SU-DHL-6 (cell line): ENCODE measurements around the gene DENND6B.

Experiments used
- EZH2phosphoT487 ChIP-seq: fragments of 200-600 bp; sonication (generic), shearing (Covaris generic); conservative IDR thresholded peaks from 2 replicates; pipeline ENCODE4 v1.6.1; 2018; ENCODE audit warnings: mild to moderate bottlenecking, antibody characterized with exemption, low read length, moderate library complexity, mixed read lengths
- TF ChIP-seq, protein P1 (sequence below): fragments of 200-600 bp; sonication (generic); IDR thresholded peaks from one replicate; pipeline ENCODE4 v1.5.1; 2017; ENCODE audit warnings: antibody characterized with exemption, mild to moderate bottlenecking, low read length, moderate library complexity; ENCODE audit not compliant: insufficient read depth, poor library complexity, severe bottlenecking

DNA sequence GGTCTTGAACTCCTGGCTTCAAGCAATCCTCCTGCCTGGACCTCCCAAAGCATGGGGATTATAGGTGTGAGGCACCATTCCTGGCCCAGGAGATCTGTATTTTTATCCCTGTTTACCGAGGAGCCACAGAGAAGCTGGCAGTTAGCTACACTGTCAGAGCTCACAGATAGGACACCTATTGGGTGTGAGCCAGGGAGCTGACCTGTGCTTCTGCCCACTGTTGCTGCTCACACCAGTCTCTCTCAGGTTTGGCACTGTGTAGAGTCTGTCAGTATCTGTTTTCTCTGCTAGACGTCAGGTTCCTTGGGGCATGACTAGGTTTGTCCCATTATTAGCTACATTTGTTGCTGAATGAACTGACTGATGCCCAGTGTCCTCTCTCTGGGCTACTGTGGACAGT, 33.8 kb upstream of the DENND6B start:
- TF ChIP-seq, protein P1, sequence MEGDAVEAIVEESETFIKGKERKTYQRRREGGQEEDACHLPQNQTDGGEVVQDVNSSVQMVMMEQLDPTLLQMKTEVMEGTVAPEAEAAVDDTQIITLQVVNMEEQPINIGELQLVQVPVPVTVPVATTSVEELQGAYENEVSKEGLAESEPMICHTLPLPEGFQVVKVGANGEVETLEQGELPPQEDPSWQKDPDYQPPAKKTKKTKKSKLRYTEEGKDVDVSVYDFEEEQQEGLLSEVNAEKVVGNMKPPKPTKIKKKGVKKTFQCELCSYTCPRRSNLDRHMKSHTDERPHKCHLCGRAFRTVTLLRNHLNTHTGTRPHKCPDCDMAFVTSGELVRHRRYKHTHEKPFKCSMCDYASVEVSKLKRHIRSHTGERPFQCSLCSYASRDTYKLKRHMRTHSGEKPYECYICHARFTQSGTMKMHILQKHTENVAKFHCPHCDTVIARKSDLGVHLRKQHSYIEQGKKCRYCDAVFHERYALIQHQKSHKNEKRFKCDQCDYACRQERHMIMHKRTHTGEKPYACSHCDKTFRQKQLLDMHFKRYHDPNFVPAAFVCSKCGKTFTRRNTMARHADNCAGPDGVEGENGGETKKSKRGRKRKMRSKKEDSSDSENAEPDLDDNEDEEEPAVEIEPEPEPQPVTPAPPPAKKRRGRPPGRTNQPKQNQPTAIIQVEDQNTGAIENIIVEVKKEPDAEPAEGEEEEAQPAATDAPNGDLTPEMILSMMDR, result no peak
- TF ChIP-seq EZH2phosphoT487, result no peak
